WI38 (cell line): ENCODE measurements around the gene LAMA4.

Experiments used
- H3K4me3 ChIP-seq: 2 replicates; pipeline ENCODE4 v1.5.1; 2011; ENCODE audit warnings: low read depth, mild to moderate bottlenecking, control low read depth, low read length
- CTCF ChIP-seq: IDR thresholded peaks from 2 replicates; pipeline ENCODE4 v1.5.1; 2012; ENCODE audit warnings: low read depth, mild to moderate bottlenecking, control low read depth, low read length

Gene LAMA4

DNA sequence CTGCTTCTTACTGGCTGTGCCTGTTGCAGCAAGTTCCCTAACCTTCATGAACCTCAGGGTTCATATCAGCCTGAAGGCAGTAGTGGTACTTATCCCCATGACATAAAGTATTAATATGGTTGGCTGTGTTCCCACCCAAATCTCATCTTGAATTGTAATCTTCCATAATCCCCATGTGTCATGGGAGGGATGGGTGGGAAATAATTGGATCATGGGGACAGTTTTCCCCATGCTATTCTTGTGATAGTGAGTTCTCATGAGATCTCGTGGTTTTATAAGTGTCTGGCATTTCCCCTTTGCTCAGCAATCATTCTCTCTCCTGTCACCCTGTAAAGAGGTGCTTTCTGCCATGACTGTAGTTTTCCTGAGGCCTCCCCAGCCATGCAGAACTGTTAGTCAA lies 105.1 kb downstream of the LAMA4 start:
- no peak overlapping the region for H3K4me3 ChIP-seq
- no peak for TF ChIP-seq CTCF

DNA sequence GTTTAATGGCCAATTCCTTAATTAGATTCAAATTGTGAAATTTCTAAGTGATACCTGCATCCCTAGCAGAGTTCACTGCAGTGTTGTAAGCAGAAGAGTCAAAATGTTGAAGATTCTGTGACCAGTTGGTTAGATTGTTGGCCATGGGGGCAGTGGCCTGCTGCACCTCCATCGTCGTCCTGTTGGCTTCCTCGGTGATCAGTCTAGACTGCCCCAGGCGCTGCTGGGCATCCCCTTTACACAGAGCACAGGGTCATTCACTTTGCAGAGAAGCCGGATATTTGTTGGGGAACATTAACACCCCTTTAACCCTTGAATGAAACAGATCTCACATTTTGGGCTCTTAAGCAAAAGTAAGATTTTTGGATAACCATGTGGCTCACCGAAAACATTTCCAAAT lies 106.3 kb downstream of the LAMA4 start:
- H3K4me3 ChIP-seq = no peak overlapping the region
- TF ChIP-seq CTCF = no peak

- no peak overlapping the region for H3K4me3 ChIP-seq
- no peak for TF ChIP-seq CTCF
Measured at GRCh38 chr6:112145080-112145573, 109.2 kb downstream of the LAMA4 start.

- no peak overlapping the region for H3K4me3 ChIP-seq
- no peak for TF ChIP-seq CTCF
Measured at GRCh38 chr6:112144145-112144926, 110.0 kb downstream of the LAMA4 start.

DNA sequence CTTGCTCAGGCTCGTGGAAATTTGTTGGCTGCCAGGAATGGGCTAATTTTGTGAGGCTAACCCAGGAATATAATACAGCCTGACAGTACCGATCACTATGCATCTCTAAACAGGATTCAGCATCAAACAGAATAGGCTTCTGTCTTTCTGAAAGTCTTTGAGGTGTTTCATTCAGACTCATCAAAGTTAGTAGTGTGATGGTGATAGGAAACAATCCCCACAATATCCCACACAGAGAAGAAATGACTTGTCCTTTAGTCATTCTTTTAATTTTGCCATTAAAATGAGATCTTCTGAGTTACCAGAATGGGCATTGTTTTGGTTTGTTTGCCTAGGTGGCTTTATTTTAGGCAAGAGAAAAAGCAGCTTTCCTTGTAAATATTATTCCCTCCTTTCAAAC lies 112.7 kb downstream of the LAMA4 start:
- H3K4me3 ChIP-seq = no peak overlapping the region
- no peak for TF ChIP-seq CTCF

GRCh38 chr6:112139052-112139451 lies 115.3 kb downstream of the LAMA4 start:
- no peak overlapping the region for H3K4me3 ChIP-seq
- no peak for TF ChIP-seq CTCF

- no peak overlapping the region for H3K4me3 ChIP-seq
- no peak for TF ChIP-seq CTCF
Measured at GRCh38 chr6:112130878-112131277, 123.5 kb downstream of the LAMA4 start.
